PC-9 (cell line): ENCODE measurements around the gene GUCY1A2.

Source experiments
- CTCF ChIP-seq: fragments of 200-600 bp; sonication (generic); conservative IDR thresholded peaks from 2 replicates; pipeline ENCODE4 v1.6.1; 2017; ENCODE audit warnings: mixed run types, antibody characterized with exemption, mild to moderate bottlenecking, moderate library complexity
- EZH2 ChIP-seq: fragments of 200-600 bp; sonication (generic); IDR thresholded peaks from 2 replicates; pipeline ENCODE4 v1.8.0; 2017; ENCODE audit warnings: antibody characterized with exemption, low read depth

DNA sequence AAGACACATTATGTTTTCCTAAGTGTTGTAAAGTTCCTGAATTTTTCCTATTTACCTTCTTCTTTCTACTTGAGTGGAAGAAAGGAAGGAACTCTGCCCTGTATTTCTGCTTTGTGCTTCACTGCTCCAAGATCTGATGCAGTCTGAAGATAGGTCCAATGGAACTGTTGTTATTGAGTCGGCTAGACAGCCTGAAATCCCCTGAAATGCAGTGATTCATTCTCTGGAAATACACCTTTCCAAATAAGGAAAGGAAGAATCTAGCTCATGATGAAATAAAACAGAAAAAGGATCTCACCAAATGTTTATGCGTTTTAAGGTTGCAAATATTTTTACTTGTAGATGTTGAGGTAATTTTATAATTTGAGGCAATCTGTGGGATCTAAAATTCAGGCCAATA is 322.8 kb downstream of the GUCY1A2 start:
- no peak for TF ChIP-seq EZH2
- TF ChIP-seq CTCF = no peak
